Stomach (tissue), 4 donors: ENCODE results near the gene TNRC6B.
A peak's percentile ranks its signal among the peaks of the same experiment; 100 is the strongest.

ENCODE experiments used
- CTCF ChIP-seq, 7 experiments: fragments of 450-650 bp in 4 of 7; fragments of 200-600 bp in 3 of 7; sonication (generic) in 3 of 7; IDR thresholded peaks; one replicate each; pipeline ENCODE4 v1.5.1; 2016 to 2019; ENCODE audit warnings: antibody characterized with exemption in 7 of 7, control low read depth in 2 of 7, mild to moderate bottlenecking in 1 of 7
- EP300 ChIP-seq: sonication (generic); formaldehyde crosslinking; IDR thresholded peaks from one replicate; pipeline ENCODE4 v1.6.1; 2017; ENCODE audit warnings: antibody characterized with exemption
- POLR2A ChIP-seq, 4 donors: fragments of 450-650 bp; IDR thresholded peaks; one replicate each; pipeline ENCODE4 v1.6.1; 2016; ENCODE audit warnings: antibody characterized with exemption in 4 of 4, control low read depth in 2 of 4, mild to moderate bottlenecking in 1 of 4, moderate library complexity in 1 of 4
- POLR2AphosphoS5 ChIP-seq, 3 donors: sonication (generic); formaldehyde crosslinking; IDR thresholded peaks; one replicate each; pipeline ENCODE4 v1.6.1; 2016; ENCODE audit warnings: antibody characterized with exemption in 3 of 3

- TF ChIP-seq CTCF (IDR thresholded peaks at IDR 0.05) = no peak
- peak in 1 of 3 donors; percentile 80 for TF ChIP-seq POLR2AphosphoS5 (IDR thresholded peaks at IDR 0.05)
- TF ChIP-seq POLR2A (IDR thresholded peaks at IDR 0.05) = no peak
- TF ChIP-seq EP300 = no peak
Measured at GRCh38 chr22:40204321-40205116, 26.8 kb downstream of the TNRC6B start.
